ENCODE results near the gene HOXA10.

Gene HOXA10

GRCh38 chr7:27211764-27212204, 37.7 kb upstream of the HOXA10 start:
- Histone ChIP-seq H3K4me2 (ENCODE audit: low read depth, low read length) (no peak overlapping the region), H3K79me2 (ENCODE audit: low read length) (no peaks in the 10 kb centered on the region), H3K9me3 (replicated peaks; ENCODE audit: insufficient read depth, low read length) (no peaks in the 10 kb centered on the region), H3K27ac (ENCODE audit: low read length) (no peak overlapping the region), H3K9ac (ENCODE audit: low read length) (no peak overlapping the region), H2AFZ (ENCODE audit: low read length) (no peak overlapping the region), H3K27me3 (replicated peaks; ENCODE audit: insufficient read depth, low read length) (no peaks in the 10 kb centered on the region; the same call in 1 of the 2 replicates), H3F3A (ENCODE audit: insufficient read depth, low read length) (no peaks in the 10 kb centered on the region), H3K9me2 (replicated peaks; ENCODE audit: insufficient read depth, low read length) (no peaks in the 10 kb centered on the region), H4K20me1 (ENCODE audit: insufficient read depth, low read length) (no peaks in the 10 kb centered on the region), H3K36me3 (replicated peaks; ENCODE audit: insufficient read depth, low read length) (no peaks in the 10 kb centered on the region), H3K4me1 (ENCODE audit: low read length) (no peaks in the 10 kb centered on the region), H3K4me3 (ENCODE audit: low read length) (no peak overlapping the region)
- no peak for DNase-seq
- TF ChIP-seq EZH2 (optimal IDR thresholded peaks at IDR 0.05; ENCODE audit: low read depth, low read length): no peak

- no peak overlapping the region for H3K4me2 ChIP-seq (ENCODE audit: low read depth, low read length)
- no peaks in the 10 kb centered on the region for H3K36me3 ChIP-seq (replicated peaks; ENCODE audit: insufficient read depth, low read length)
- no peak overlapping the region for H3K27ac ChIP-seq (ENCODE audit: low read length)
- DNase-seq: no peak
- no peaks in the 10 kb centered on the region for H3K9me2 ChIP-seq (replicated peaks; ENCODE audit: insufficient read depth, low read length)
- no peaks in the 10 kb centered on the region for H3K79me2 ChIP-seq (ENCODE audit: low read length)
- no peaks in the 10 kb centered on the region for H3K4me1 ChIP-seq (ENCODE audit: low read length)
- H3K4me3 ChIP-seq (ENCODE audit: low read length): no peak overlapping the region
- no peaks in the 10 kb centered on the region for H4K20me1 ChIP-seq (ENCODE audit: insufficient read depth, low read length)
- no peak overlapping the region for H3K9ac ChIP-seq (ENCODE audit: low read length)
- H3F3A ChIP-seq (ENCODE audit: insufficient read depth, low read length): no peaks in the 10 kb centered on the region
- no peak for TF ChIP-seq EZH2phosphoT487 (IDR thresholded peaks at IDR 0.05; ENCODE audit: low read length)
- no peak for TF ChIP-seq EZH2 (optimal IDR thresholded peaks at IDR 0.05; ENCODE audit: low read depth, low read length)
- TF ChIP-seq CTCF (IDR thresholded peaks at IDR 0.05; ENCODE audit: low read length): no peak
- H3K27me3 ChIP-seq (replicated peaks; ENCODE audit: insufficient read depth, low read length): peaks cover 1% of the 10 kb centered on the region; the same call in 1 of the 2 replicates
- H2AFZ ChIP-seq (ENCODE audit: low read length): no peak overlapping the region
- no peaks in the 10 kb centered on the region for H3K9me3 ChIP-seq (replicated peaks; ENCODE audit: insufficient read depth, low read length)
These were observed 36.9 kb upstream of the HOXA10 start for GRCh38 chr7:27211084-27211446.

- Histone ChIP-seq H3K27me3 (replicated peaks; ENCODE audit: insufficient read depth, low read length) (peaks cover 6% of the 10 kb centered on the region), H3K79me2 (ENCODE audit: low read length) (no peaks in the 10 kb centered on the region), H3K4me2 (ENCODE audit: low read depth, low read length) (peak overlapping the region; percentile 33; the same call in 1 of the 2 replicates), H3K27ac (ENCODE audit: low read length) (no peak overlapping the region), H2AFZ (ENCODE audit: low read length) (no peak overlapping the region), H3K9me3 (replicated peaks; ENCODE audit: insufficient read depth, low read length) (no peaks in the 10 kb centered on the region), H3F3A (ENCODE audit: insufficient read depth, low read length) (no peaks in the 10 kb centered on the region), H3K4me1 (ENCODE audit: low read length) (no peaks in the 10 kb centered on the region), H3K9me2 (replicated peaks; ENCODE audit: insufficient read depth, low read length) (no peaks in the 10 kb centered on the region), H3K4me3 (ENCODE audit: low read length) (no peak overlapping the region), H3K9ac (ENCODE audit: low read length) (no peak overlapping the region), H3K36me3 (replicated peaks; ENCODE audit: insufficient read depth, low read length) (no peaks in the 10 kb centered on the region), H4K20me1 (ENCODE audit: insufficient read depth, low read length) (no peaks in the 10 kb centered on the region)
- TF ChIP-seq CTCF (IDR thresholded peaks at IDR 0.05; ENCODE audit: low read length) (peak; percentile 60), EZH2phosphoT487 (IDR thresholded peaks at IDR 0.05; ENCODE audit: low read length) (no peak)
- DNase-seq: no peak
These were observed 36.4 kb upstream of the HOXA10 start for GRCh38 chr7:27210441-27211083.

GRCh38 chr7:27209933-27210440, 35.9 kb upstream of the HOXA10 start:
- Histone ChIP-seq H3K9me3 (replicated peaks; ENCODE audit: insufficient read depth, low read length) (no peaks in the 10 kb centered on the region), H3K79me2 (ENCODE audit: low read length) (no peaks in the 10 kb centered on the region), H3K9ac (ENCODE audit: low read length) (no peak overlapping the region), H4K20me1 (ENCODE audit: insufficient read depth, low read length) (no peaks in the 10 kb centered on the region), H3F3A (ENCODE audit: insufficient read depth, low read length) (no peaks in the 10 kb centered on the region), H3K4me2 (ENCODE audit: low read depth, low read length) (no peak overlapping the region), H3K27me3 (replicated peaks; ENCODE audit: insufficient read depth, low read length) (peaks cover 10% of the 10 kb centered on the region), H3K27ac (ENCODE audit: low read length) (no peak overlapping the region), H3K4me1 (ENCODE audit: low read length) (no peaks in the 10 kb centered on the region), H3K36me3 (replicated peaks; ENCODE audit: insufficient read depth, low read length) (no peaks in the 10 kb centered on the region), H3K9me2 (replicated peaks; ENCODE audit: insufficient read depth, low read length) (no peaks in the 10 kb centered on the region), H3K4me3 (ENCODE audit: low read length) (no peak overlapping the region), H2AFZ (ENCODE audit: low read length) (no peak overlapping the region)
- TF ChIP-seq EZH2 (optimal IDR thresholded peaks at IDR 0.05; ENCODE audit: low read depth, low read length) (no peak), EZH2phosphoT487 (IDR thresholded peaks at IDR 0.05; ENCODE audit: low read length) (no peak), CTCF (IDR thresholded peaks at IDR 0.05; ENCODE audit: low read length) (no peak)
- DNase-seq: no peak

Data from MM.1S (cell line).